Omental fat pad (tissue), 4 donors: ENCODE measurements around the gene RNF212B. TPM values are rescaled to one million over a fixed set of nuclear protein-coding genes. Genes with fewer than 3 reads are reported as not detected.

ENCODE experiments used
- ATAC-seq: fragments of 150-250 bp; one replicate; pipeline ENCODE4 v1.9.1; 2016; ENCODE audit warnings: mild to moderate bottlenecking, moderate library complexity; ENCODE audit not compliant: low FRiP score
- DNase-seq: peaks from one replicate; pipeline ENCODE4 v3.0.0-alpha.2; 2019; ENCODE audit warnings: low spot score
- small RNA-seq: library from RNA; depleted of rRNA; stranded (forward); fragments of <200 nt; gene quantifications from one replicate; pipeline ENCODE3, GENCODE V24; 2016
- total RNA-seq, 4 donors: library from RNA; depleted of rRNA; stranded (reverse); fragments of >200 nt; gene quantifications; one replicate each; pipeline ENCODE4 v1.1.0, GENCODE V29; 2016
- TF ChIP-seq, protein P1 (sequence below), 3 donors: fragments of 450-650 bp; IDR thresholded peaks; one replicate each; pipeline ENCODE4 v1.5.1; 2016 to 2017; ENCODE audit warnings: antibody characterized with exemption in 3 of 3, mild to moderate bottlenecking in 3 of 3, moderate library complexity in 2 of 3

The RNF212B gene
- total RNA-seq, 4 donors from 2014 or later, result not detected

DNA sequence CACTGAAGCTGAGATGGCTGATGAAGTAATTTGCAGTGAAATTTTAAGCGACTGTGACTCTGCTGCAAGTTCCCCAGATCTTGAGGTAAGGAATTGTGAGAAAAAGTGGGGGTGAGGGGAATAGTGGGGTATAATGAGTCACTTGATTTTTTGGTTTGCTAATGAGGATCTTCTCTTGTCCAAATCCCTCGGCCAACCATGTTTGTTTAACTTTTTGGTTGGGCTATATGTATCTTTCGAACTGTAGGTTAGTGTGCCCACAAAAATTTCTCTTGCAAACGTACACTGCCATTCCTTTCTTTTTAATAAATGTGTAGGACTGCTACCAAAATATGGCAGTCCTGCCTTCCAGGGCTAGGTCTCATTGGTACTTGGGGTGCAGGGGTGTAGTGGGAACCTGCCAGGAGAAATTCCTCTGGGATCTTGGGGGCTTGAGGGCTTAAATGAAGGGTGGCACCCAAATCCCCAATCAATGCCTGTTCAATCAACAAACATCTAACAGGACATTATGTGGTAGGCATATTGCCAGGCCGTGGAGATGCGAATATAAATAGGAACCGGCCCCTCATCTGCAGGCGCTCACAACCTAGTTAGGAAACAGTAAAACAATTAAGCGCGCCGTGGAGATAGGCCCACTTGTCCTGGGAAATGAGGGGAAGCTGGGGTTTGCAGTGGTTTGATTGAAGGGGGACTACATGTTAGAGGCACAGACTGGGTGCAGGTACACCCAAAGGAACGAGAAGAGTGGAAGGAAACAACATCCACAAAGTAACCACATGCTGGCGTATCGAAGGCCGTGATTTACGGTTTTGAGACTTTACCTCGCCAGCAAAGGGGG is 82.2 kb downstream of the RNF212B start:
- ATAC-seq (no peak), DNase-seq (no peak)
- TF ChIP-seq, protein P1, sequence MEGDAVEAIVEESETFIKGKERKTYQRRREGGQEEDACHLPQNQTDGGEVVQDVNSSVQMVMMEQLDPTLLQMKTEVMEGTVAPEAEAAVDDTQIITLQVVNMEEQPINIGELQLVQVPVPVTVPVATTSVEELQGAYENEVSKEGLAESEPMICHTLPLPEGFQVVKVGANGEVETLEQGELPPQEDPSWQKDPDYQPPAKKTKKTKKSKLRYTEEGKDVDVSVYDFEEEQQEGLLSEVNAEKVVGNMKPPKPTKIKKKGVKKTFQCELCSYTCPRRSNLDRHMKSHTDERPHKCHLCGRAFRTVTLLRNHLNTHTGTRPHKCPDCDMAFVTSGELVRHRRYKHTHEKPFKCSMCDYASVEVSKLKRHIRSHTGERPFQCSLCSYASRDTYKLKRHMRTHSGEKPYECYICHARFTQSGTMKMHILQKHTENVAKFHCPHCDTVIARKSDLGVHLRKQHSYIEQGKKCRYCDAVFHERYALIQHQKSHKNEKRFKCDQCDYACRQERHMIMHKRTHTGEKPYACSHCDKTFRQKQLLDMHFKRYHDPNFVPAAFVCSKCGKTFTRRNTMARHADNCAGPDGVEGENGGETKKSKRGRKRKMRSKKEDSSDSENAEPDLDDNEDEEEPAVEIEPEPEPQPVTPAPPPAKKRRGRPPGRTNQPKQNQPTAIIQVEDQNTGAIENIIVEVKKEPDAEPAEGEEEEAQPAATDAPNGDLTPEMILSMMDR (IDR thresholded peaks at IDR 0.05), result no peak

DNA sequence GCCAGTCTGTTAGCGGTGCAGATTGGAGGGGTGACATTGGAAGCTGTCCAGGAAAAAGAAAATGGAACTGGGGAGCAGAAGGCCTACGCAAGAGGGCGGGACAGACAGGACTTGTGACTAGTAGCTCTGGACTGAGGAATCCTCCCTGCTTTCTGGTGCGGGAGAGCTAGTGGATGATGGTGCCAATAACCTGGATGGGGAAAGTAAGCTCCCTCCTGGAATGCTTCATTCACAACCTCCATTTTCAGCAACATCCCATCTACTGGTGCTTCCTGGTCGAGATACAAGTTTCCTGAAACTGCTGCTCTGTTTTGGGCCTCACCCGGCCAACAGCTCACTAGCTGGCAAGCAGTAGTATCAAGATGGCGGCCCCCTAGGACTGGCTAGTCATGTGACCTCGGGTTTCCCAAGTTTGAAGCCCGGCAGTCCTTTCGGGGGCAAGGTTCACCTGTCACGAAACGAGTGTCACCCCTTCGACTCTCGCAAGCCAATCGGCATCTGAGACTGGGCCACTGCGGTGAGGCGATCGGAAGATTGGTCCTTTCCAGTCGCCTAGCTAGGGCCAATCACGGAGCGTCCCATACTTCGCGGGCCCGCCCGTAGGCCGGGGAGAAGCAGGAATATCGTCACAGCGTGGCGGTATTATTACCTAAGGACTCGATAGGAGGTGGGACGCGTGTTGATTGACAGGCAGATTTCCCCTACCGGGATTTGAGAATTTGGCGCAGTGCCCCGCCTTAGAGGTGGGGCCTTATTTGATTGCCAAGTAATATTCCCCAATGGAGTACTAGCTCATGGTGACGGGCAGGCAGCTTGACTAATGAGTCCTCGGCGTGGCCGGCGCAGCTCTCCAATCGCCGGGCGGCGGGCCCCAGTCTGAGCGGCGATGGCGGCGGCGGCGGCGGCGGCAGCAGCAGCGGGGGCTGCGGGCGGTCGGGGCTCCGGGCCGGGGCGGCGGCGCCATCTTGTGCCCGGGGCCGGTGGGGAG is 83.1 kb downstream of the RNF212B start, which contains the start of gene PABPN1:
Gene PABPN1, plus strand, starts transcription at position 874 of the 988 bp plus-strand sequence. Its CDS starts 13 bp downstream, at position 887.
- TF ChIP-seq, protein P1 (IDR thresholded peaks at IDR 0.05), result no peak
- ATAC-seq (peak; percentile 97), DNase-seq (peak; percentile 99)

DNA sequence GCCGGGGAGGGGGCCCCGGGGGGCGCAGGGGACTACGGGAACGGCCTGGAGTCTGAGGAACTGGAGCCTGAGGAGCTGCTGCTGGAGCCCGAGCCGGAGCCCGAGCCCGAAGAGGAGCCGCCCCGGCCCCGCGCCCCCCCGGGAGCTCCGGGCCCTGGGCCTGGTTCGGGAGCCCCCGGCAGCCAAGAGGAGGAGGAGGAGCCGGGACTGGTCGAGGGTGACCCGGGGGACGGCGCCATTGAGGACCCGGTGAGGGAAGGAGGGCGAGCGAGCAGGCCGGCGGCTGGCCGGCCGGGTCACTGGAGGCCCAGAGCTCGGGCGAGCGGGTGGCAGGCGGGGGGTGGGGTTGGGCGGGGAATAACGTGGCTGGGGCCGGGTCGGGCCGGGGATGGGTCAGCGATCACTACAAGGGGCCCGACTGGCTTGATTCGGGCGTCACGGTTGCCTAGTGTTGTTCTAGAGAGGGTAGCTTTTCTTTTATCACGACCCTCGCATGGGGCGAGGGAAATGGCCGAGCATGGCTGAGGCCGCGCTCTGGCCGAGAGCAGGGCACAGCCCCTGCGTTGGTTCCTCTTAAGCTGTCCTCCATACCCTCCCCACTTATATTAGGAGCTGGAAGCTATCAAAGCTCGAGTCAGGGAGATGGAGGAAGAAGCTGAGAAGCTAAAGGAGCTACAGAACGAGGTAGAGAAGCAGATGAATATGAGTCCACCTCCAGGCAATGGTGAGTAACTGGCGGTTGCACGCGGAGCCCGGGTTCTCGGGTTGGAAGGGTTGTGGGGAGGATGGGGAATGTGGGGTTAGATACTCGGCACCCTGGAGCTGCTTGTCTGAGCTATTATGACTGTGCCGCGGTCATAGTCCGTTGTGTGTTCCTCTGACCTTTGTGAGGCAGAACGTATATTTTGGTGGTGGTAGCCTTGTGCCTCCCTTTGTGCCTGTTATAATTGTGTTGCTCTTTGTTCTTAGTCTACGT is 84.1 kb downstream of the RNF212B start:
- DNase-seq (no peak), ATAC-seq (peak; percentile 10)
- TF ChIP-seq, protein P1 (IDR thresholded peaks at IDR 0.05), result no peak

Small RNAs within 50 kb of the gene (small RNA-seq; reads per million reads assigned to genes)
- gene AL049829.1 (not detected), gene RNU6-1046P (not detected)

Other genes starting within 250 kb of the RNF212B start
- 10 to 100 TPM in 1 of 4 donors, 1 to 10 TPM in 3; 6.0 to 12.2 (median 8.4) TPM for gene C14orf93, start 227.8 kb upstream of the RNF212B start, total RNA-seq
- 100 to 1,000 TPM; 126 to 150 (median 129) TPM for gene PSMB5, start 203.0 kb upstream of the RNF212B start, total RNA-seq
- gene PSMB11, start 195.7 kb upstream of the RNF212B start, total RNA-seq, result not detected
- gene CDH24, start 180.4 kb upstream of the RNF212B start, total RNA-seq, result 1 to 10 TPM; 1.6 to 4.9 (median 1.8) TPM
- gene ACIN1, start 142.8 kb upstream of the RNF212B start, total RNA-seq, result 100 to 1,000 TPM in 3 of 4 donors, 10 to 100 TPM in 1; 85.6 to 143 (median 120) TPM
- gene C14orf119, start 142.4 kb upstream of the RNF212B start, total RNA-seq, result 10 to 100 TPM; 39.2 to 46.7 (median 43.6) TPM
- under 1 TPM in 1 of 4 donors, not detected in 3; 0.25 TPM for gene CIROP, start 132.9 kb upstream of the RNF212B start, total RNA-seq
- 1 to 10 TPM in 1 of 4 donors, under 1 TPM in 2, not detected in 1; 0.36 to 2.7 (median 0.37) TPM for gene CEBPE, start 118.7 kb upstream of the RNF212B start, total RNA-seq
- gene SLC7A8, start 54.3 kb upstream of the RNF212B start, total RNA-seq, result 100 to 1,000 TPM in 1 of 4 donors, 10 to 100 TPM in 3; 40.2 to 106 (median 92.1) TPM
- gene HOMEZ, start 48.2 kb downstream of the RNF212B start, total RNA-seq, result 10 to 100 TPM in 2 of 4 donors, 1 to 10 TPM in 2; 3.5 to 13.6 (median 10.6) TPM
- 10 to 100 TPM in 1 of 4 donors, 1 to 10 TPM in 3; 5.9 to 12.9 (median 6.9) TPM for gene PPP1R3E, start 64.9 kb downstream of the RNF212B start, total RNA-seq
- gene BCL2L2, start 68.9 kb downstream of the RNF212B start, total RNA-seq, result 10 to 100 TPM; 37.2 to 62.7 (median 51.8) TPM
- 10 to 100 TPM; 58.2 to 78.4 (median 59.2) TPM for gene PABPN1, start 83.5 kb downstream of the RNF212B start, total RNA-seq
- 10 to 100 TPM in 1 of 4 donors, 1 to 10 TPM in 3; 7.7 to 13.0 (median 8.4) TPM for gene SLC22A17, start 115.0 kb downstream of the RNF212B start, total RNA-seq
- 10 to 100 TPM in 1 of 4 donors, 1 to 10 TPM in 3; 3.0 to 15.8 (median 7.1) TPM for gene EFS, start 127.2 kb downstream of the RNF212B start, total RNA-seq
- not detected for gene IL25, start 134.9 kb downstream of the RNF212B start, total RNA-seq
- gene CMTM5, start 139.1 kb downstream of the RNF212B start, total RNA-seq, result not detected
- not detected for gene MYH6, start 170.3 kb downstream of the RNF212B start, total RNA-seq
- gene MYH7, start 197.7 kb downstream of the RNF212B start, total RNA-seq, result not detected
- gene NGDN, start 231.8 kb downstream of the RNF212B start, total RNA-seq, result 10 to 100 TPM; 25.4 to 62.3 (median 33.5) TPM